Activated CD8-positive, alpha-beta T cell treated with anti-CD3 and anti-CD28 coated beads, Interleukin-2, amount 10 ng/mL, durations not matched to agents 7 days and 5 days (primary cell): ENCODE measurements around the gene SLC25A13. TPM values are rescaled to one million over a fixed set of nuclear protein-coding genes. Genes with fewer than 3 reads are reported as not detected.

ENCODE experiments used
- ATAC-seq: fragments of 150-1000 bp; cut with Tn5 transposase; one replicate; pipeline ENCODE4 v1.10.0; 2021; ENCODE audit warnings: moderate library complexity
- CTCF ChIA-PET: fragments of 350-600 bp; sonication (Branson Sonifier 250); formaldehyde crosslinking; loops from one replicate; lab custom pipeline; 2021; ENCODE audit warnings: antibody characterized with exemption; lab: Charles Lee
- POLR2A ChIA-PET: fragments of 350-600 bp; sonication (Branson Sonifier 250); formaldehyde crosslinking; loops from one replicate; lab custom pipeline; 2021; ENCODE audit warnings: antibody characterized with exemption; lab: Charles Lee
- DNase-seq: peaks from one replicate; pipeline ENCODE4 v3.0.0-alpha.2; 2020
- H3K27ac Mint-ChIP-seq: one replicate; pipeline ENCODE4 v1.8.0; 2021; ENCODE audit warnings: mild to moderate bottlenecking, mixed read lengths
- H3K27me3 Mint-ChIP-seq: one replicate; pipeline ENCODE4 v1.8.0; 2021; ENCODE audit warnings: low read depth, mixed read lengths
- H3K36me3 Mint-ChIP-seq: one replicate; pipeline ENCODE4 v1.8.0; 2021; ENCODE audit warnings: low read depth, mixed read lengths
- H3K4me1 Mint-ChIP-seq: one replicate; pipeline ENCODE4 v1.8.0; 2021; ENCODE audit warnings: low read depth, mixed read lengths
- H3K4me3 Mint-ChIP-seq: one replicate; pipeline ENCODE4 v1.8.0; 2021; ENCODE audit warnings: mild to moderate bottlenecking, mixed read lengths
- H3K9me3 Mint-ChIP-seq: one replicate; pipeline ENCODE4 v1.8.0; 2022; ENCODE audit warnings: mixed read lengths; ENCODE audit not compliant: insufficient read depth
- total RNA-seq, 2 experiments: library from RNA; stranded (reverse); gene quantifications; one replicate each; pipeline ENCODE4 v1.2.3, GENCODE V29; 2021

SLC25A13 gene
- total RNA-seq, 2 experiments from 2014 or later = 8.9 to 12.0 TPM

DNA sequence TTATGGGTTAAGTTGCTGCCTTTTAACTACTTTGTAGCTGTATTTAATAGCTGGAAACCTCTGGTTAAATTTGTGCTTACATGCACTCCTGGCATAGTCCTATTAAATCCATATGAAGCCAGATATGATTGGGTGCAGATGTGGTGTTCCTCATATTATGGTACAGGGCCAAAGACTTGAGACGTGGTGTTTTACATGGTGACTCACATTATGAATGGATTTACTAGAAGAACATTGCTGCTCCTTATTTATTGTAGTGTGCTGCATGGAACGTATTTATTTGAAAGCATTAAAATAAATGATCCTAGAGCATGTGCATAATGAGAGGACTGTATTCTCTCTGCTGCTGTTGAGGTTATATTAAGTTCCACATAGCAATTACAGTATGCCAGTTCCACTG, 224.1 kb downstream of the SLC25A13 start:
- H3K27ac Mint-ChIP-seq = no peak overlapping the region
- no peaks in the 10 kb centered on the region for H3K4me1 Mint-ChIP-seq
- DNase-seq (no peak), ATAC-seq (no peak)
- H3K36me3 Mint-ChIP-seq = no peaks in the 10 kb centered on the region
- ChIA-PET CTCF (no interaction called here), POLR2A (no interaction called here)
- peaks cover 5% of the 10 kb centered on the region for H3K27me3 Mint-ChIP-seq
- H3K4me3 Mint-ChIP-seq = no peak overlapping the region
- H3K9me3 Mint-ChIP-seq = no peaks in the 10 kb centered on the region

DNA sequence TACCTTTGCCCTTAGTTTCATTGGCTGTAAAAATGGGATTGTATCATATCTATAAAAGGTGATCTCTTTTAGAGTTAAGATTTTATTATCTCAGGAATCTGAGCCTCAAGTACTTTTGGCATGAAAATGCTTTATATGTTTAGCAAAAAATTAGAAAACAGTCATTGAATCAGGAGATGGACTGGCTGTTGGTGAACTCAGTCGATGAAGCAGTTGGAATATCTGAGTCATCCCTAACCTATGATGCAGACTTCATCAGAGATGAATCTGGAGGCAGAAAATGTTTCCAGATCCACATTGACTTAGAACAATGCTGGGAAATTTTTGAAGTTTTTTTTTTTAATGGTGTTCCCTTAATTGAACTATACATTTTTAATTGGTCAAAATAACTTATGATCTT, 228.5 kb downstream of the SLC25A13 start:
- DNase-seq (no peak), ATAC-seq (no peak)
- Mint-ChIP-seq H3K36me3 (no peaks in the 10 kb centered on the region), H3K27me3 (peaks cover 12% of the 10 kb centered on the region), H3K4me1 (no peaks in the 10 kb centered on the region), H3K9me3 (no peaks in the 10 kb centered on the region), H3K4me3 (no peak overlapping the region), H3K27ac (no peak overlapping the region)
- ChIA-PET CTCF (no interaction called here), POLR2A (no interaction called here)

DNA sequence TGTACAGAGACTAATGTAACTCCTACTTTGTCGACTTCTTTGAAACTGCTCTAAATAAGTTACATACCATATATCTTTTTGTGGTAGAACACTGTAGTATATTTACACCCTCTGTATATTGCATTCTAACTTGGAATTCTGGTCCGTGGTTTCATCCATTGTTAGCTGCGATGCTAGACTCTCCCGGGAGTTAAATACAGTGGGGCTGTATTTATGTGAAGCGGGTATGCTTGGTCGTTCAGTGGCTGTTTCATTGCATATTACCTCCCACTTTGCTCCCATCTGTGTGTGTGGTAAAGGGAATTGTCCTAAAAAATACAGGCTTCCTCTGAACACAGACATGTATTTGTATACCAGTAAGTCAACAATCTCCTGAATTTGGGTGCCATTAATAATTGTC, 231.1 kb downstream of the SLC25A13 start:
- Mint-ChIP-seq H3K9me3 (no peaks in the 10 kb centered on the region), H3K4me3 (no peak overlapping the region), H3K27ac (no peak overlapping the region), H3K4me1 (no peaks in the 10 kb centered on the region), H3K36me3 (no peaks in the 10 kb centered on the region), H3K27me3 (peaks cover 16% of the 10 kb centered on the region)
- ChIA-PET POLR2A (no interaction called here), CTCF (interaction anchor here (1.0 kb wide), 1 partner anchor 14 kb away, joined by 3 read pairs; no protein-coding TSS in a partner anchor)
- DNase-seq (no peak), ATAC-seq (no peak)

DNA sequence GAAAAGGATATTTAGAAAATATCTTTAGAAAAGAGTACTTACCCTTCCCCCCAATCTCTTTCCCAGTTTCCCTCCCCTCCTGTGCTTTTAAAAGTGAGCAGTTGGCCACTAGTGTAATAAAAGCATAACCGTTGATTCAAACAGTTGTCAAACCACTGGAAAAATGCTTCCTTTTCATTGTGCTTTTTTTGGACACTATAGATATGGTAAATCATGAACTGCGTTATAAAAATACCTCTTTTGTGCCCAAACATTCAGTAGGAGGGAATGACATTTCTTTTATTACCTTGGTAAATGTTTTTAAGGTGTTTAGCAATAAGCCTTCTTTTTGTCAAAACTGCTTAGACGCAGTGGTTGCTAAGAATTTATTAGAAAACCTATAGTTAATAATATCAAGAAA, 232.4 kb downstream of the SLC25A13 start:
- H3K4me1 Mint-ChIP-seq = no peaks in the 10 kb centered on the region
- no peaks in the 10 kb centered on the region for H3K9me3 Mint-ChIP-seq
- ChIA-PET POLR2A (no interaction called here), CTCF (no interaction called here)
- H3K36me3 Mint-ChIP-seq = no peaks in the 10 kb centered on the region
- DNase-seq = no peak
- no peak for ATAC-seq
- H3K4me3 Mint-ChIP-seq = no peak overlapping the region
- peaks cover 13% of the 10 kb centered on the region for H3K27me3 Mint-ChIP-seq
- no peak overlapping the region for H3K27ac Mint-ChIP-seq

DNA sequence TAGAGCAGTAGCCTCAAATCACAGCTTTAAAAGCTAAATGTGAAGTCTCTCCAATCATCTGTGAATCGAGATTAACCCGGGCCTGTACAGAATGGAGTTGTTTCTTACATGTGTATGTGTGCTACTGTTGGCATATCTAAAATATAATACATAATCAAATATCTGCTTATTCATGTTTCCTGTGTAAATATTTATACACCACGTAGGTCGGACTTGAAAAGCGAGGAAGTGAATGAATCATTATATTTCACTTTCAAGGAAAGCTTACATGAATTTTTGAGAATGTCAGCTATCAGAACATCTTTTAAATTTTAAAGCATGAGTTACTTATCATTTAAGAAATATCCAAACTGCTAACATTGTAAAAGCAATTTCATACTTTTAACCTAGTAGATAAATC, 233.3 kb downstream of the SLC25A13 start:
- no peak for DNase-seq
- CTCF ChIA-PET = no interaction called here
- Mint-ChIP-seq H3K9me3 (no peaks in the 10 kb centered on the region), H3K27me3 (peaks cover 13% of the 10 kb centered on the region), H3K27ac (no peak overlapping the region), H3K36me3 (no peaks in the 10 kb centered on the region), H3K4me3 (no peak overlapping the region), H3K4me1 (no peaks in the 10 kb centered on the region)
- no peak for ATAC-seq
- POLR2A ChIA-PET = no interaction called here

DNA sequence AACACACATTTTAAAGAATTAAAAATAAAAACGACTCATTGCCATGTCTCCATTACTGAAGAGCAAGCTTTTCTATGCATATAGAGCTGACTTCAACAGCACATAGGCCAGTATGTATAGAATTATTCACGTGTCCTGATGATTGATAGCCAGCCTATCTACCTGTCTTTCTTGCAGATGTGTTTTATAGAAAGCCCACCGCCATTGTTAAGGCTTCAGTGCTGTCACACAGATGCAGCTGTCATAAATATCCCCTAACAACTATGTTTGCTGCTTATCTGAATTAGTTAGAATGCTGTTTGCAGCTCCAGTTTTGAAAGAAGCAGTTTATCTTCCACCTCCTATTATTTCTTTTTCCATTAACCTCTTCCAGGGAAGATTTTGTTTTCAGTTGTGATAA, 235.9 kb downstream of the SLC25A13 start:
- H3K4me1 Mint-ChIP-seq = no peaks in the 10 kb centered on the region
- POLR2A ChIA-PET = no interaction called here
- CTCF ChIA-PET = interaction anchor here (0.8 to 1.3 kb wide), 2 partner anchors 8 to 941 kb away, joined by 4 read pairs; no protein-coding TSS in a partner anchor
- DNase-seq (no peak), ATAC-seq (no peak)
- H3K36me3 Mint-ChIP-seq = no peaks in the 10 kb centered on the region
- no peak overlapping the region for H3K27ac Mint-ChIP-seq
- H3K27me3 Mint-ChIP-seq = peaks cover 14% of the 10 kb centered on the region
- no peaks in the 10 kb centered on the region for H3K9me3 Mint-ChIP-seq
- no peak overlapping the region for H3K4me3 Mint-ChIP-seq

DNA sequence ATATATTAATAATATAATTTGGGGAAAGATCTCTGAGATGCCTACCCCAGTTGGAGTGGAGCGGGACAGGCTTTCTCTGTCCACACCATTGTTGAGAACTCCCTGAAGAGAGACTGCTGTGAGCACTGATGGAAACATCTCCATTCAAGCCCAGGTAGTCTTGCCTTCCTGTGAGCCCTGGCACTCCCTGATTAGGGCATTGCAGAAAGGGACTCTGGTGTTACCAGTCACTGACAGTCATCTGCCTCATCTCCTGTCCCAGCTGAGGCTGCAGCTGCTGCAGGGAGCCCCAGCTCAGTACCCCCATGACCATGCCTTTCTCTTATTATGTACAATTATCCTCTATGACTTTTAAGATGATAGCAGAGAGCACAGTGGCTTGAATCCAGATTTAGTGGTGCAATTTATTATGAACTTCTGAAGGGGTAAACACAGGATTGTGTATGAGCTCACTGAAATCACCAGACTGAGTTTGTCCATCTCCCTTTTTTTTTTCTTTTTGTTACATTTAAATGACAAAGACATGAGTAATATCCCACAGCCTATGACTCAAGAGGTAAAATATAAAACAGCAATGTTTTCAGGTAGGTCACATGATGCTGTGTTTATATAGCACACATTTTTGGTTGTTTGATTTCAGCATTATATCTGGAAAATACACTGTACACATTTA, 236.9 kb downstream of the SLC25A13 start:
- POLR2A ChIA-PET = no interaction called here
- H3K4me3 Mint-ChIP-seq = no peak overlapping the region
- H3K9me3 Mint-ChIP-seq = no peaks in the 10 kb centered on the region
- ATAC-seq = no peak
- H3K27ac Mint-ChIP-seq = no peak overlapping the region
- no peaks in the 10 kb centered on the region for H3K36me3 Mint-ChIP-seq
- H3K27me3 Mint-ChIP-seq = peaks cover 14% of the 10 kb centered on the region
- no peaks in the 10 kb centered on the region for H3K4me1 Mint-ChIP-seq
- DNase-seq = no peak
- CTCF ChIA-PET = interaction anchor here (1.3 kb wide), 1 partner anchor 942 kb away, joined by 4 read pairs; no protein-coding TSS in a partner anchor

DNA sequence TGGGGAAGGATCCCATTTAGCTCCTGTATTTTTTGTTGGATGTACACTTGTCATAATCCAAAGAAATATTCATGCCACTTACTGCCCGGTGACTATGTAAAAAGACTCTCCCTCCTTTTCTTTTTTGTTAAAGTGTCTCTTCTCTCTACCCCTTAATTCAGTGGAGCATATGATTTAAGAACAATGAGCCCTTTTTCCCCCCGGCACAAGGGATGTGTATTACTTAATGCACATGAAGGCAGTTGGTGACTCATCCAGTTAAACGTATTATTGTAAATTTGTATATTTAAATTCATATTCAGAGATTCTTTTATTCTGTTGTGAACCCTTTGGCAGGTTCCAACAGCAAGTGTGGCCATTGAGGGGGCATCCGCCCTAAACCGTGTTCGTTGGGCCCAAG, 241.9 kb downstream of the SLC25A13 start:
- Mint-ChIP-seq H3K27ac (no peak overlapping the region), H3K4me1 (peaks cover 5% of the 10 kb centered on the region), H3K36me3 (no peaks in the 10 kb centered on the region), H3K9me3 (no peaks in the 10 kb centered on the region), H3K4me3 (no peak overlapping the region), H3K27me3 (peaks cover 29% of the 10 kb centered on the region)
- ChIA-PET POLR2A (no interaction called here), CTCF (no interaction called here)
- ATAC-seq (no peak), DNase-seq (no peak)

DNA sequence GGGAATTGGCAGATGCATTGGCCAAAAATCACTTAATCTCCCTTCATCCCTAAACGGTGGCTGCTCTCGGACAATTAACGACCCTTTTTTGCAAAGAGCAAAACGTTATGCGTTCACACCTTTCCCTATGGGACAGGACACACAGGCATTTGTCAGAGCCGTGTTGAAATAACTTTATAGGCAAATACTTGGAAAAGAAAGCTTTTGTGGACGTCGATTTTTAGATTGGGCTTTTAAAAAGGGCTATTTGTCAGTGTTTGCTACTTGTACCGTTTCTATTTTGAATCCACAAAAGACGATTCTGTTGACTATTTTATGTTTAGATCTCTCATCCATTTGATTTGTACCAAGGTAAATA, 245.6 kb downstream of the SLC25A13 start:
- Mint-ChIP-seq H3K27me3 (peaks cover 36% of the 10 kb centered on the region), H3K4me3 (peak overlapping the region; percentile 72), H3K36me3 (no peaks in the 10 kb centered on the region), H3K9me3 (no peaks in the 10 kb centered on the region), H3K27ac (no peak overlapping the region), H3K4me1 (peaks cover 5% of the 10 kb centered on the region)
- POLR2A ChIA-PET = no interaction called here
- CTCF ChIA-PET = interaction anchor here (1.3 to 3.2 kb wide), 2 partner anchors 15 to 951 kb away, joined by 3 to 17 read pairs; no protein-coding TSS in a partner anchor
- no peak for ATAC-seq
- DNase-seq = no peak

DNA sequence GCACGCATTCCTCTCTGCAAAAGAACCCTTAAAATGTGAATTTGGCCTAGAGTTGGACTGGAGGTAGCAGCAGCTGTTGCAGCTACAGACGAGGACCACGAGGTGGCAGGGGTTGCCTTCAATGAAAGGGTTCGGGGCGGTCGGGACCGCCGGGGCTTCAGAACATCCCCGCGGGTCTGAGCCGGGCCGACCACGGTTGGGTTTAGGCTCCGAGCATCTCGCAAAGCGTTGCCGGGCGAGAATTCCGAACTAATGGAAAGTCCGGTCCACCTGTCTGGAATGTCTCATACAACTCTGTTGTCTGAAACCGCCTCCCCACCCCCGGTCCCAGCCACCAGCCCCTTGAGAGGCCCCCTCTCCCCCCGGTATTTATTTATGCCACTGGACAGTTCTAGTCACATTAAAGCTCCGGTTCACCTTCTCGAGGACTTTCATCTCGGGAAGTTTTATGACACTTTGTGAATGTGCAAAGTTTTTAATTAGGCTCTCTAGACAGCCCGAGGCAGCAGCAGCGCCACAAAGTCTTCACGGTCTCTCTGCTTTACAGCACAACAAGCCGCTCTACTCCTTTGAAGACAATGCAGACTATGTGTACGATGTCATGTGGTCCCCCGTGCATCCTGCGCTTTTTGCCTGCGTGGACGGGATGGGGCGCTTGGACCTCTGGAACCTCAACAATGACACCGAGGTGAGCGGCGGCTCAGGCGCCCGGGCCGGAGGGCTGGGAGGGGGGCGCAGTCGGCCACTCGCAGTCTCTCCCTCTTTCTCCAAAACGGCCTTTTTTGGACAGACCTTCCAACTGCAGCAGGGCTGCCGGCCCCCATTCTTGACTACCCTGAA, 246.2 kb downstream of the SLC25A13 start:
- Mint-ChIP-seq H3K4me1 (peaks cover 5% of the 10 kb centered on the region), H3K27ac (no peak overlapping the region), H3K36me3 (no peaks in the 10 kb centered on the region), H3K9me3 (no peaks in the 10 kb centered on the region), H3K27me3 (peaks cover 36% of the 10 kb centered on the region), H3K4me3 (peak overlapping the region; percentile 72)
- CTCF ChIA-PET = interaction anchor here (0.9 to 3.2 kb wide), 2 partner anchors 951 to 955 kb away, joined by 3 to 17 read pairs; no protein-coding TSS in a partner anchor
- POLR2A ChIA-PET = no interaction called here
- DNase-seq = peak; percentile 58
- peak; percentile 93 for ATAC-seq

DNA sequence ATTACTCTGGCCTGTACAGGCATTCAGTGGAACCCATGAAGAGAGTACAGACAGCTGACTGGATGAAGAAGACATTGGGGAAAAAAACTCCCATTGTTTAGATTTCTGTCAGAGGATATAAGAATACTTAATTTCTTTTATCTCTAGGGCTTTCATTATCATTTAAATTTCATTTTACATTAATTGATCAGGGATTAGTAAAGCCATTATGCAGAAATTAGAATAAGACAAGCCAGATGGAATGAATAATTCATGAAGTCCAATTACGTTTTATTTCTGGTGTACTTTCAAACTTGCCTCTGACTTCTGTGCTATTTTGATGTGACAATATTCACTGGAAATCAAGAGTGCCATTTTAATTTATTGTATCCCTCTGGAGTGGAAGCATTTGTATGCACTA, 247.0 kb downstream of the SLC25A13 start:
- Mint-ChIP-seq H3K27ac (no peak overlapping the region), H3K4me1 (peaks cover 5% of the 10 kb centered on the region), H3K36me3 (no peaks in the 10 kb centered on the region), H3K27me3 (peaks cover 33% of the 10 kb centered on the region), H3K4me3 (no peak overlapping the region), H3K9me3 (no peaks in the 10 kb centered on the region)
- ChIA-PET CTCF (interaction anchor here (0.9 to 3.2 kb wide), 2 partner anchors 952 to 956 kb away, joined by 3 to 17 read pairs; no protein-coding TSS in a partner anchor), POLR2A (no interaction called here)
- DNase-seq (no peak), ATAC-seq (no peak)
